Measurements from ENCODE around the gene HRH1. TPM values are rescaled to one million over a fixed set of nuclear protein-coding genes. Genes with fewer than 3 reads are reported as not detected.

Gene HRH1
- total and polyA plus RNA-seq, 10 of the 15 experiments (the other 5 are each of a cell fraction or from before 2014, with no cell fraction given): not detected

DNA sequence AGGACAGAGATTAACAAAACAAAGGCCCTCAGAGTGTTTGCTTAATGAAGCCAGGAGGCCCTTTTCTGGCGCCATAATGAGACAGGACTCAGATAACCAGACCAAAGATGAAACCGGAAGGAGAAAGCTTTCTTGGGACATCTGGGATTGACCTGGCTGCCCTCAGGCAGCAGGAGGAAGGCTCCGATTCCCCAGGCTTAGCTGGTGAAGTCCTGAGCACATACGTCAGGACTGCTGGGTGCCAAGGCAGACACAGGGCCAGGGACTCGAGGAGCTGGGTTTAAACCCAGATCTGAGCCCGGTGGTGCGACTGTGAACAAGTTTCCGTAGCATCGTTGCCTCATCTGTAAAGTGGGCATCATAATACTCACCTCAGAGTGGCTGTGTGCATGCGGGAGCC, 36.7 kb upstream of the HRH1 start:
- RAD21 ChIA-PET (ENCODE audit: unreplicated experiment): no interaction called here
- Histone ChIP-seq H3K79me2 (ENCODE audit: control insufficient read depth, insufficient read depth, low read length) (no peaks in the 10 kb centered on the region), H3K27ac (ENCODE audit: control insufficient read depth, insufficient read depth) (no peak overlapping the region), H3K36me3 (ENCODE audit: control insufficient read depth in 2 of 2, insufficient read depth in 2 of 2, low read length in 1 of 2) (no peaks in the 10 kb centered on the region), H3K9ac (ENCODE audit: control insufficient read depth, insufficient read depth, low read length) (no peak overlapping the region), H3K4me3 (no peak overlapping the region), H4K20me1 (ENCODE audit: control insufficient read depth, insufficient read depth) (no peaks in the 10 kb centered on the region), H3K9me3 (replicated peaks; ENCODE audit: control insufficient read depth, insufficient read depth, low read length) (no peaks in the 10 kb centered on the region), H3K4me1 (ENCODE audit: control insufficient read depth, insufficient read depth, low read length) (no peaks in the 10 kb centered on the region), H3K4me2 (ENCODE audit: control insufficient read depth, insufficient read depth) (no peak overlapping the region), H3K27me3 (replicated peaks in 1 of 2; ENCODE audit: control insufficient read depth in 2 of 2, insufficient read depth in 2 of 2, low read length in 1 of 2) (no peaks in the 10 kb centered on the region), H2AFZ (ENCODE audit: control insufficient read depth, low read depth, low read length) (no peak overlapping the region)
- no peak for FAIRE-seq
- WGBS (ENCODE audit: insufficient coverage, insufficient replicate concordance, low lambda C conversion rate, missing lambda C conversion rate): 50% methylated on average over 10 of the region's 10 CpGs
- POLR2A ChIA-PET: no interaction called here
- in situ Hi-C loops (cut with MboI) (no loop called here), intact Hi-C loops (cut with micrococcal nuclease; ENCODE audit: unreplicated experiment) (no loop called here)
- SMC1A ChIA-PET (ENCODE audit: uncharacterized antibody, unreplicated experiment): no interaction called here
- no peak for TF ChIP-seq SUZ12 (IDR thresholded peaks at IDR 0.05; ENCODE audit: unreplicated experiment)
- TF ChIP-seq HCFC1 (IDR thresholded peaks at IDR 0.05; ENCODE audit: low read length): no peak
- no peak for TF ChIP-seq SMAD5 (IDR thresholded peaks at IDR 0.05; ENCODE audit: low read depth)
- no peak for TF ChIP-seq TCF12 (IDR thresholded peaks at IDR 0.05; ENCODE audit: low read depth, low read length)
- no peak for TF ChIP-seq RB1 (IDR thresholded peaks at IDR 0.05; ENCODE audit: borderline replicate concordance)
- no peak for TF ChIP-seq RUNX3 (IDR thresholded peaks at IDR 0.05; ENCODE audit: low read length)
- no peak for TF ChIP-seq SMARCA5 (IDR thresholded peaks at IDR 0.05)
- no peak for TF ChIP-seq GABPA (IDR thresholded peaks at IDR 0.05; ENCODE audit: low read depth)
- TF ChIP-seq YBX1 (IDR thresholded peaks at IDR 0.05): no peak
- no peak for DNase-seq (ENCODE audit: low read depth, low spot score)
- ATAC-seq: no peak
- CTCF ChIA-PET: no interaction called here
- no TSS peak for BruUV-seq (replicated peaks)

DNA sequence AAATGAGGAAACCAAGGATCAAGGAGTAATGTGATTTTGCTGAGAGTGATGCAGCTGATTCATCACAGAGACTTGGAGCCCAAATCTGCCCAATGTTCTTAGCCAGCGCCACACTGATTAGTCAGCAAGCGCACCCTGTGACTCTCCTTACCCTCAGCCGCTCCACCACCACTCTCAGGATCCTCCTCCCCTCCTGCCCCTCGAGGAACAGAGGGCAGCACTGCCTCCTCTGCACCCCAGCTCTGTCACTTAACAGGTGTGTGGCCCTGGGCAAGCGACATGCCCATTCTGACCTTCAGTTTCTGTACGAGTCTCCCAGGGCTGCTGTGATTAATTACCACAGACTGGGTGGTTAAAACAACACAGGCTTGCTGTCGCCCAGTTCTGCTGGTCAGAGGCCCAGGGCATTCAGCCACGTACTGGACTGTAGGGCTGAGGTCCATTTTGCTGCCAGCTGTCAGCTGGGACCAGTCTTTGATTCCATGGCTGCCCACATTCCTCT, 36.1 kb upstream of the HRH1 start:
- ChIA-PET CTCF (no interaction called here), RAD21 (ENCODE audit: unreplicated experiment) (no interaction called here), SMC1A (ENCODE audit: uncharacterized antibody, unreplicated experiment) (no interaction called here), POLR2A (no interaction called here)
- 20% methylated on average over 8 of the region's 8 CpGs for WGBS (ENCODE audit: insufficient coverage, insufficient replicate concordance, low lambda C conversion rate, missing lambda C conversion rate)
- H3K27ac ChIP-seq (ENCODE audit: control insufficient read depth, insufficient read depth): no peak overlapping the region
- no peaks in the 10 kb centered on the region for H4K20me1 ChIP-seq (ENCODE audit: control insufficient read depth, insufficient read depth)
- H3K27me3 ChIP-seq (replicated peaks in 1 of 2; ENCODE audit: control insufficient read depth in 2 of 2, insufficient read depth in 2 of 2, low read length in 1 of 2): no peaks in the 10 kb centered on the region
- BruUV-seq (replicated peaks): no TSS peak
- no peaks in the 10 kb centered on the region for H3K79me2 ChIP-seq (ENCODE audit: control insufficient read depth, insufficient read depth, low read length)
- no peak overlapping the region for H3K4me2 ChIP-seq (ENCODE audit: control insufficient read depth, insufficient read depth)
- intact Hi-C loops (cut with micrococcal nuclease; ENCODE audit: unreplicated experiment) (no loop called here), in situ Hi-C loops (cut with MboI) (no loop called here)
- DNase-seq (ENCODE audit: low read depth, low spot score): no peak
- H3K4me3 ChIP-seq: no peak overlapping the region
- H3K4me1 ChIP-seq (ENCODE audit: control insufficient read depth, insufficient read depth, low read length): no peaks in the 10 kb centered on the region
- no peak for ATAC-seq
- H2AFZ ChIP-seq (ENCODE audit: control insufficient read depth, low read depth, low read length): no peak overlapping the region
- no peak overlapping the region for H3K9ac ChIP-seq (ENCODE audit: control insufficient read depth, insufficient read depth, low read length)
- no peaks in the 10 kb centered on the region for H3K9me3 ChIP-seq (replicated peaks; ENCODE audit: control insufficient read depth, insufficient read depth, low read length)
- no peak for FAIRE-seq
- H3K36me3 ChIP-seq (ENCODE audit: control insufficient read depth in 2 of 2, insufficient read depth in 2 of 2, low read length in 1 of 2): no peaks in the 10 kb centered on the region
- TF ChIP-seq RUNX3 (IDR thresholded peaks at IDR 0.05; ENCODE audit: low read length) (no peak), PAX8 (IDR thresholded peaks at IDR 0.05) (no peak), BACH1 (IDR thresholded peaks at IDR 0.05; ENCODE audit: borderline replicate concordance) (no peak), BRCA1 (IDR thresholded peaks at IDR 0.05; ENCODE audit: low read depth, low read length) (no peak), GABPA (IDR thresholded peaks at IDR 0.05; ENCODE audit: low read depth) (no peak), TARDBP (IDR thresholded peaks at IDR 0.05; ENCODE audit: borderline replicate concordance) (no peak), ZNF207 (IDR thresholded peaks at IDR 0.05; ENCODE audit: borderline replicate concordance) (no peak), KLF5 (IDR thresholded peaks at IDR 0.05; ENCODE audit: partially characterized antibody) (no peak)
- TF ChIP-seq, protein P1, sequence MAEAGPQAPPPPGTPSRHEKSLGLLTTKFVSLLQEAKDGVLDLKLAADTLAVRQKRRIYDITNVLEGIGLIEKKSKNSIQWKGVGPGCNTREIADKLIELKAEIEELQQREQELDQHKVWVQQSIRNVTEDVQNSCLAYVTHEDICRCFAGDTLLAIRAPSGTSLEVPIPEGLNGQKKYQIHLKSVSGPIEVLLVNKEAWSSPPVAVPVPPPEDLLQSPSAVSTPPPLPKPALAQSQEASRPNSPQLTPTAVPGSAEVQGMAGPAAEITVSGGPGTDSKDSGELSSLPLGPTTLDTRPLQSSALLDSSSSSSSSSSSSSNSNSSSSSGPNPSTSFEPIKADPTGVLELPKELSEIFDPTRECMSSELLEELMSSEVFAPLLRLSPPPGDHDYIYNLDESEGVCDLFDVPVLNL (IDR thresholded peaks at IDR 0.05; ENCODE audit: low read depth, low read length): no peak
- TF ChIP-seq, protein P2, sequence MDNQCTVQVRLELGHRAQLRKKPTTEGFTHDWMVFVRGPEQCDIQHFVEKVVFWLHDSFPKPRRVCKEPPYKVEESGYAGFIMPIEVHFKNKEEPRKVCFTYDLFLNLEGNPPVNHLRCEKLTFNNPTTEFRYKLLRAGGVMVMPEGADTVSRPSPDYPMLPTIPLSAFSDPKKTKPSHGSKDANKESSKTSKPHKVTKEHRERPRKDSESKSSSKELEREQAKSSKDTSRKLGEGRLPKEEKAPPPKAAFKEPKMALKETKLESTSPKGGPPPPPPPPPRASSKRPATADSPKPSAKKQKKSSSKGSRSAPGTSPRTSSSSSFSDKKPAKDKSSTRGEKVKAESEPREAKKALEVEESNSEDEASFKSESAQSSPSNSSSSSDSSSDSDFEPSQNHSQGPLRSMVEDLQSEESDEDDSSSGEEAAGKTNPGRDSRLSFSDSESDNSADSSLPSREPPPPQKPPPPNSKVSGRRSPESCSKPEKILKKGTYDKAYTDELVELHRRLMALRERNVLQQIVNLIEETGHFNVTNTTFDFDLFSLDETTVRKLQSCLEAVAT (IDR thresholded peaks at IDR 0.05): no peak
- TF ChIP-seq, protein P3, sequence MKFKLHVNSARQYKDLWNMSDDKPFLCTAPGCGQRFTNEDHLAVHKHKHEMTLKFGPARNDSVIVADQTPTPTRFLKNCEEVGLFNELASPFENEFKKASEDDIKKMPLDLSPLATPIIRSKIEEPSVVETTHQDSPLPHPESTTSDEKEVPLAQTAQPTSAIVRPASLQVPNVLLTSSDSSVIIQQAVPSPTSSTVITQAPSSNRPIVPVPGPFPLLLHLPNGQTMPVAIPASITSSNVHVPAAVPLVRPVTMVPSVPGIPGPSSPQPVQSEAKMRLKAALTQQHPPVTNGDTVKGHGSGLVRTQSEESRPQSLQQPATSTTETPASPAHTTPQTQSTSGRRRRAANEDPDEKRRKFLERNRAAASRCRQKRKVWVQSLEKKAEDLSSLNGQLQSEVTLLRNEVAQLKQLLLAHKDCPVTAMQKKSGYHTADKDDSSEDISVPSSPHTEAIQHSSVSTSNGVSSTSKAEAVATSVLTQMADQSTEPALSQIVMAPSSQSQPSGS (IDR thresholded peaks at IDR 0.05; ENCODE audit: low read length): no peak
